Adrenal gland (tissue), 12 donors: ENCODE measurements around the gene FFAR2. TPM values are rescaled to one million over a fixed set of nuclear protein-coding genes. Genes with fewer than 3 reads are reported as not detected.

Experiments
- DNase-seq, 7 donors: peaks; one replicate each; pipeline ENCODE4 v3.0.0-alpha.2; 2019 to 2020
- H3K27ac ChIP-seq, 5 donors: fragments of 200-600 bp; sonication (generic) in 4 of 5; 1 replicate in 3 of 5; 2 replicates in 2 of 5; pipeline versions ENCODE4 v1.5.1 to v1.8.0; 2016 to 2020; ENCODE audit warnings: mild to moderate bottlenecking in 1 of 5
- H3K27me3 ChIP-seq: fragments of 200-600 bp; 2 replicates; pipeline ENCODE4 v1.8.0; 2021
- H3K36me3 ChIP-seq, 2 donors: fragments of 200-600 bp; replicated peaks in 1 of 2; 1 replicate in 1 of 2; 2 replicates in 1 of 2; pipeline versions ENCODE4 v1.5.1 to v1.8.0; 2018 to 2022
- H3K4me1 ChIP-seq, 2 donors: fragments of 200-600 bp; replicated peaks in 1 of 2; 1 replicate in 1 of 2; 2 replicates in 1 of 2; pipeline versions ENCODE4 v1.5.1 to v1.8.0; 2018 to 2021
- H3K4me3 ChIP-seq, 4 donors: fragments of 200-600 bp; sonication (generic) in 3 of 4; one replicate each; pipeline ENCODE4 v1.5.1; 2016 to 2018
- H3K9me3 ChIP-seq, 3 donors: fragments of 200-600 bp; sonication (generic) in 1 of 3; replicated peaks in 1 of 3; 1 replicate in 2 of 3; 2 replicates in 1 of 3; pipeline versions ENCODE4 v1.5.1 to v1.8.0; 2016 to 2021
- CTCF ChIP-seq, 6 experiments: fragments of 450-650 bp in 4 of 6; fragments of 200-600 bp in 2 of 6; sonication (generic) in 1 of 6; IDR thresholded peaks; 1 replicate in 5 of 6; 2 replicates in 1 of 6; pipeline versions ENCODE4 v1.5.1 to v1.8.0; 2016 to 2021; ENCODE audit warnings: antibody characterized with exemption in 6 of 6, mild to moderate bottlenecking in 2 of 6, moderate library complexity in 1 of 6
- POLR2A ChIP-seq, 2 donors: fragments of 450-650 bp; IDR thresholded peaks; one replicate each; pipeline ENCODE4 v1.6.1; 2017; ENCODE audit warnings: antibody characterized with exemption in 2 of 2, mild to moderate bottlenecking in 2 of 2, moderate library complexity in 1 of 2
- WGBS, 4 donors: extraction: QIAGEN DNeasy Blood & Tissue Kit in 2 of 4; methylation state at CpG; one replicate each; pipeline versions ENCODE4 v1.1.5 to v1.1.7; 2013 to 2017; 5-methylcytosine and 5-hydroxymethylcytosine counted together
- intact Hi-C, 2 donors: fragments of 100-400 bp; cut with DNase I; formaldehyde crosslinking; loops; one replicate each; pipeline versions ENCODE4 v1.14.1 to v1.15.0; 2022 to 2023
- polyA plus RNA-seq, 3 donors: library from polyadenylated mRNA; stranded (reverse); fragments of 200-250 nt in 2 of 3; fragments of 350-450 nt in 1 of 3; fragmentation: Illumina TruSeq in 1 of 3; extraction: RNeasy Lipid Tissue Mini Kit (QIAGEN cat#74804) in 1 of 3; gene quantifications; one replicate each; pipeline ENCODE4 v1.2.3, GENCODE V29; 2013 to 2014
- total RNA-seq, 9 donors: library from RNA; depleted of rRNA in 4 of 9; stranded (reverse); fragments of >200 nt in 4 of 9; fragments of 120-200 nt in 1 of 9; fragmentation: NEBNext Ultra II Directional in 1 of 9; extraction: Animal tissue kit (Norgen Biotek cat#: 25700) in 1 of 9; gene quantifications; one replicate each; pipeline versions ENCODE4 v1.1.0 to v1.2.4, GENCODE V29; 2013 to 2023
- donor health status: healthy with polysubstance abuse.
- donor health status: Bipolar disorder and iron deficiency.
- donor health status: DM: yes; HTN: yes; CAD: no.
- donor health status: DM: no; HTN: no; CAD: no.
- donor health status: DM: no; HTN: no; CAD: no.
- donor health status: DM: yes; HTN: yes; CAD: no.

Gene FFAR2
- total and polyA plus RNA-seq, 12 donors = 0.11 to 0.88 (median 0.37) TPM; not detected in 6

GRCh38 chr19:35493971-35494370, 45.9 kb downstream of the FFAR2 start:
- Histone ChIP-seq H3K27me3 (no peaks in the 10 kb centered on the region), H3K4me1 (peaks cover 0 to 5% of the 10 kb centered on the region in 2 donors), H3K36me3 (no peaks in the 10 kb centered on the region), H3K27ac (no peak overlapping the region), H3K9me3 (no peaks in the 10 kb centered on the region), H3K4me3 (no peak overlapping the region)
- 91 to 97% (median 94%) methylated on average over 5 to 9 of the region's 9 CpGs for whole genome bisulfite sequencing, 4 donors
- TF ChIP-seq CTCF (IDR thresholded peaks at IDR 0.05) = no peak
- no peak for TF ChIP-seq POLR2A (IDR thresholded peaks at IDR 0.05)
- intact Hi-C loops = loop anchor here in 1 of 2 donors (2.0 kb wide), 1 partner anchor 141 kb away; no protein-coding TSS in a partner anchor
- DNase-seq = no peak

- Histone ChIP-seq H3K4me1 (peaks cover 0 to 5% of the 10 kb centered on the region in 2 donors), H3K27ac (no peak overlapping the region), H3K4me3 (no peak overlapping the region), H3K36me3 (no peaks in the 10 kb centered on the region), H3K27me3 (no peaks in the 10 kb centered on the region), H3K9me3 (no peaks in the 10 kb centered on the region)
- peak; percentile 60 to 79 (median 67) for DNase-seq
- whole genome bisulfite sequencing, 4 donors = 22 to 35% (median 25%) methylated on average over 13 to 30 of the region's 30 CpGs
- intact Hi-C loops = loop anchor here in 1 of 2 donors (2.0 kb wide), 1 partner anchor 143 kb away; no protein-coding TSS in a partner anchor
- no peak for TF ChIP-seq POLR2A (IDR thresholded peaks at IDR 0.05)
- peak; percentile 90 to 99 (median 94) for TF ChIP-seq CTCF (IDR thresholded peaks at IDR 0.05)
These were observed 47.3 kb downstream of the FFAR2 start for GRCh38 chr19:35495107-35496064.

GRCh38 chr19:35497406-35497805, 49.3 kb downstream of the FFAR2 start:
- H3K27ac ChIP-seq = no peak overlapping the region
- intact Hi-C loops = no loop called here
- H3K4me3 ChIP-seq = no peak overlapping the region
- DNase-seq = no peak
- H3K4me1 ChIP-seq = peaks cover 0 to 5% of the 10 kb centered on the region in 2 donors
- WGBS, 4 donors = 80 to 87% (median 86%) methylated on average over 12 to 14 of the region's 14 CpGs
- H3K27me3 ChIP-seq = no peaks in the 10 kb centered on the region
- H3K36me3 ChIP-seq = no peaks in the 10 kb centered on the region
- TF ChIP-seq CTCF (IDR thresholded peaks at IDR 0.05) = no peak
- no peak for TF ChIP-seq POLR2A (IDR thresholded peaks at IDR 0.05)
- H3K9me3 ChIP-seq = no peaks in the 10 kb centered on the region

- intact Hi-C loops = no loop called here
- TF ChIP-seq POLR2A (IDR thresholded peaks at IDR 0.05) = no peak
- no peak for TF ChIP-seq CTCF (IDR thresholded peaks at IDR 0.05)
- no peaks in the 10 kb centered on the region for H3K9me3 ChIP-seq
- no peak for DNase-seq
- no peaks in the 10 kb centered on the region for H3K36me3 ChIP-seq
- H3K4me3 ChIP-seq = no peak overlapping the region
- no peaks in the 10 kb centered on the region for H3K27me3 ChIP-seq
- no peak overlapping the region for H3K27ac ChIP-seq
- peaks cover 0 to 5% of the 10 kb centered on the region in 2 donors for H3K4me1 ChIP-seq
- WGBS, 4 donors = 70 to 90% (median 81%) methylated on average over 3 of the region's 3 CpGs
These were observed 50.2 kb downstream of the FFAR2 start for GRCh38 chr19:35498220-35498619.
